Activated T-helper 1 cell treated with anti-CD3 and anti-CD28 coated beads, Interleukin-12 subunit alpha, Interleukin-12 subunit beta, Interleukin-2, Interleukin-4 antibody, amounts not matched to agents 30 ng/mL and 10 ng/mL and 1 ng/mL, durations not matched to agents 14 hours and 24 hours and 36 hours (primary cell): ENCODE measurements around the gene SNTG2. TPM values are rescaled to one million over a fixed set of nuclear protein-coding genes. Genes with fewer than 3 reads are reported as not detected.

Experiments used
- DNase-seq: peaks from one replicate; pipeline ENCODE4 v3.0.0; 2021; ENCODE audit warnings: low spot score
- H3K27ac Mint-ChIP-seq: one replicate; pipeline ENCODE4 v1.8.0; 2021; ENCODE audit warnings: mild to moderate bottlenecking, mixed read lengths
- H3K27me3 Mint-ChIP-seq: one replicate; pipeline ENCODE4 v1.8.0; 2022; ENCODE audit warnings: mild to moderate bottlenecking, moderate library complexity, mixed read lengths; ENCODE audit not compliant: insufficient read depth
- H3K36me3 Mint-ChIP-seq: one replicate; pipeline ENCODE4 v1.8.0; 2021; ENCODE audit warnings: low read depth, mixed read lengths
- H3K4me1 Mint-ChIP-seq: one replicate; pipeline ENCODE4 v1.8.0; 2021; ENCODE audit warnings: low read depth, mixed read lengths
- H3K4me3 Mint-ChIP-seq: one replicate; pipeline ENCODE4 v1.8.0; 2021; ENCODE audit warnings: mild to moderate bottlenecking, moderate library complexity, mixed read lengths
- H3K9me3 Mint-ChIP-seq: one replicate; pipeline ENCODE4 v1.8.0; 2021; ENCODE audit warnings: mixed read lengths
- intact Hi-C: fragments of 100-400 bp; cut with micrococcal nuclease; formaldehyde crosslinking; loops from one replicate; pipeline ENCODE4 v1.15.1; 2024
- total RNA-seq: library from RNA; stranded (reverse); gene quantifications from 2 replicates; pipeline ENCODE4 v1.2.3, GENCODE V29; 2022

Gene SNTG2
- total RNA-seq, 1 donor from 2014 or later, result not detected

DNA sequence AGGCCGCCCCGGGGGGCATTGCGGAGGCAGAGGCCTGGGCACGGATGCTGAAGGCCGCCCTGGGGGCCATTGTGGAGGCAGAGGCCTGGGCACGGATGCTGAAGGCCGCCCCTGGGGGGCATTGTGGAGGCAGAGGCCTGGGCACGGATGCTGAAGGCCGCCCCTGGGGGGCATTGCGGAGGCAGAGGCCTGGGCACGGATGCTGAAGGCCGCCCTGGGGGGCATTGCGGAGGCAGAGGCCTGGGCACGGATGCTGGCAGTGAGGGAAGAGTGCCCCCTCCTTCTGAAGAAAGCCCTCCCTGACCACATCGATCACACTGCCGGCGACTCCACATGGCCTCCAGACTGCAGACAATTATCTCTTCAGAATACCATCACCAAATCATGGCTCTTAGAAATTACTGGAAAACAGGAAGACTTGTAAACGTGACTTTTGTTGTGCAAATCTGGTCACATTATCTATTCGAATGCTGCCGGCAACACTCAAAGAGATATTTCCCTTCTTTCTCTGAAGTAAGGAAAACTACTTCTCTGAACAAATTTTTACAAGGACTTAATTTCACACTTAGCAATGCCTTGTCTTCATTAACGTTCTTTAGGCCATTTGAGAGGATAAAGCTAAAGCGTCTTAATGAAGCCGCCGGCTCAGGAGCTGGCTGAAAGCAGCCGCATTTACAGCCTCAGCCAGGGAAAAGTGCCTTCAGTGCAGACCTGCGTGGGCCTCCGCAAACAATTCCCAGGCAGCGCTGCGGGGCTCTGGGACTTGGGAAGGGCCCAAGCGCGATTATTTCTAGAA lies 18.1 kb upstream of the SNTG2 start:
- Mint-ChIP-seq H3K27ac (no peak overlapping the region), H3K4me3 (no peak overlapping the region), H3K4me1 (no peaks in the 10 kb centered on the region), H3K27me3 (peaks cover 2% of the 10 kb centered on the region), H3K36me3 (no peaks in the 10 kb centered on the region), H3K9me3 (no peaks in the 10 kb centered on the region)
- no peak for DNase-seq
- intact Hi-C loops, result no loop called here

- no peak for DNase-seq
- H3K4me3 Mint-ChIP-seq, result no peak overlapping the region
- H3K4me1 Mint-ChIP-seq, result no peaks in the 10 kb centered on the region
- H3K9me3 Mint-ChIP-seq, result no peaks in the 10 kb centered on the region
- H3K27ac Mint-ChIP-seq, result no peak overlapping the region
- H3K27me3 Mint-ChIP-seq, result peaks cover 2% of the 10 kb centered on the region
- H3K36me3 Mint-ChIP-seq, result no peaks in the 10 kb centered on the region
- intact Hi-C loops, result no loop called here
Observed at GRCh38 chr2:933734-934295, 16.8 kb upstream of the SNTG2 start.

DNA sequence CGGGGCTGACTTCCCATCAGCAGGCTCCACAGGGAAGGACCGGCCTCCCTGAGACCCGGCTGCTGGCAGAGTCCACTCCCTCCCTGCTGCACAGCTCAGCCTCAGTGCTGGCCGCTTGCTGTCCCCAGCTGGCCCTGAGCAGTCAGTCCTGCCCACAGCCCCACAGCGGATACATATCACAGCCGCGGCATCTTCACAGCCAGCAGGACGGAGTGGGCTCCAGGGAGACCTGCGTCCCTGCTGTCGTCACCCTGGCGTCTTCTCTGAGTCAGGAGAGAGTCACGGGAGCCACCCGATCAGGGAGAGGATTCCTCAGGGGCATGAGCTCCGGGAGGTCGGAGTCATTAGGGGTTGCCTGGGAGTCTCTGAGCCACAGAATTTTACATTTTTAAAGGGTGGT lies 13.1 kb upstream of the SNTG2 start:
- Mint-ChIP-seq H3K27me3 (peaks cover 4% of the 10 kb centered on the region), H3K27ac (no peak overlapping the region), H3K4me3 (no peak overlapping the region), H3K4me1 (no peaks in the 10 kb centered on the region), H3K36me3 (no peaks in the 10 kb centered on the region), H3K9me3 (no peaks in the 10 kb centered on the region)
- intact Hi-C loops, result no loop called here
- DNase-seq, result no peak

DNA sequence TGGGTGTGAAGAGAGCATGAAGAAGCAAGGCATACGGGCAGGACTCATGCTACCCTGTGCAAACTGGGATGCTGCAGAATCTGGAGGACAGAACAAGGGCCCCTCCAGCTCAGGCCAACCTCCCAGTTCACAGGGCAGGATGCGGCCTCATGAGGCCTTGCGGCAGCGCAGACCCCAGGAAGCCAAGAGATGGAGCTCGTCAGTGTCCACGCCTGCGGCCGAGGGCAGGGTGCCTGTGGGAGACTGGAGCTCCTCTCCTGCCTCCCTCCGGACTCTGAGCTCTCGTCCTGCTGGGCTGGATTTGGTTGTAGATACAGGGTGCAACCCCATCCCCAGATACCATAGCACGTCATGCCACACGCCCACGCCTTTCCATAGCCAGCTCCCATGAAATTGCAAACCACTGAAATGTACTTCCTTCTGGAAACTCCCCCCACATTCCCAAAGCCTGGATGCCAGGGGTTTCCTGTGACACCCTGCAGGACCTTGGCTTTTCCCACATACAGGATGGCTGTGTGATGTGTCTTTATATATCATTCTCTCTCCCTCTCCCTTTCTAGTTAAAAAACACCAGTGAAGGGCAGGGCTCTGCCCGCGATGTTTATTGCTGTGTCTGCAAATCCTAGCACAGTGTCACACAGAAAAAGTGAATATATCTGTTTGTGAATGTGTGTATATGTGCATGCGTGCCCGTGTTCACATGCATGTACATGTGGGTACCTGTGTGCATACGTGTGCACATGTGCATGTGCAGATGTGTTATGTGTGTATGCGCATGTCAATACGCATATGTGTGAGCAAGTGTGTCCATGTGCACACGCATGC lies 12.3 kb upstream of the SNTG2 start:
- Mint-ChIP-seq H3K27ac (no peak overlapping the region), H3K36me3 (no peaks in the 10 kb centered on the region), H3K4me1 (no peaks in the 10 kb centered on the region), H3K27me3 (peaks cover 2% of the 10 kb centered on the region), H3K4me3 (no peak overlapping the region), H3K9me3 (no peaks in the 10 kb centered on the region)
- DNase-seq, result no peak
- intact Hi-C loops, result no loop called here

GRCh38 chr2:939936-940601 lies 10.6 kb upstream of the SNTG2 start:
- H3K36me3 Mint-ChIP-seq, result no peaks in the 10 kb centered on the region

GRCh38 chr2:941871-942270 lies 8.8 kb upstream of the SNTG2 start:
- Mint-ChIP-seq H3K4me1 (peaks cover 14% of the 10 kb centered on the region), H3K36me3 (no peaks in the 10 kb centered on the region), H3K27ac (no peak overlapping the region), H3K4me3 (no peak overlapping the region), H3K9me3 (peaks cover 7% of the 10 kb centered on the region), H3K27me3 (peaks cover 5% of the 10 kb centered on the region)
- no peak for DNase-seq
- intact Hi-C loops, result no loop called here

More at GRCh38 chr2:939936-940601, 10.6 kb upstream of the SNTG2 start:
- H3K9me3 Mint-ChIP-seq, result peaks cover 7% of the 10 kb centered on the region
- H3K27ac Mint-ChIP-seq, result no peak overlapping the region
- no peaks in the 10 kb centered on the region for H3K4me1 Mint-ChIP-seq
- DNase-seq, result no peak
- peaks cover 5% of the 10 kb centered on the region for H3K27me3 Mint-ChIP-seq
- H3K4me3 Mint-ChIP-seq, result no peak overlapping the region
- intact Hi-C loops, result no loop called here

- no peak overlapping the region for H3K27ac Mint-ChIP-seq
- peaks cover 14% of the 10 kb centered on the region for H3K4me1 Mint-ChIP-seq
- intact Hi-C loops, result no loop called here
- H3K9me3 Mint-ChIP-seq, result peaks cover 7% of the 10 kb centered on the region
- peaks cover 5% of the 10 kb centered on the region for H3K27me3 Mint-ChIP-seq
- no peaks in the 10 kb centered on the region for H3K36me3 Mint-ChIP-seq
- no peak overlapping the region for H3K4me3 Mint-ChIP-seq
- no peak for DNase-seq
Observed at GRCh38 chr2:942775-943460, 7.7 kb upstream of the SNTG2 start.

GRCh38 chr2:943461-943797 lies 7.2 kb upstream of the SNTG2 start:
- Mint-ChIP-seq H3K4me3 (no peak overlapping the region), H3K27ac (no peak overlapping the region), H3K27me3 (peaks cover 5% of the 10 kb centered on the region), H3K4me1 (peaks cover 14% of the 10 kb centered on the region), H3K9me3 (peaks cover 7% of the 10 kb centered on the region), H3K36me3 (no peaks in the 10 kb centered on the region)
- intact Hi-C loops, result no loop called here
- DNase-seq, result no peak

GRCh38 chr2:943821-944220 lies 6.8 kb upstream of the SNTG2 start:
- peaks cover 5% of the 10 kb centered on the region for H3K27me3 Mint-ChIP-seq
- peaks cover 14% of the 10 kb centered on the region for H3K4me1 Mint-ChIP-seq
- intact Hi-C loops, result no loop called here
- H3K9me3 Mint-ChIP-seq, result peaks cover 7% of the 10 kb centered on the region
- H3K27ac Mint-ChIP-seq, result no peak overlapping the region
- no peaks in the 10 kb centered on the region for H3K36me3 Mint-ChIP-seq
- no peak overlapping the region for H3K4me3 Mint-ChIP-seq
- DNase-seq, result no peak

GRCh38 chr2:944693-945092 lies 6.0 kb upstream of the SNTG2 start:
- intact Hi-C loops, result loop anchor here (5.0 kb wide), 1 partner anchor 267 kb away; the partner anchor contains the start of gene TMEM18
- no peak for DNase-seq
- no peaks in the 10 kb centered on the region for H3K36me3 Mint-ChIP-seq
- H3K9me3 Mint-ChIP-seq, result peaks cover 7% of the 10 kb centered on the region
- H3K4me1 Mint-ChIP-seq, result peaks cover 20% of the 10 kb centered on the region
- no peak overlapping the region for H3K4me3 Mint-ChIP-seq
- H3K27me3 Mint-ChIP-seq, result peaks cover 12% of the 10 kb centered on the region
- no peak overlapping the region for H3K27ac Mint-ChIP-seq

DNA sequence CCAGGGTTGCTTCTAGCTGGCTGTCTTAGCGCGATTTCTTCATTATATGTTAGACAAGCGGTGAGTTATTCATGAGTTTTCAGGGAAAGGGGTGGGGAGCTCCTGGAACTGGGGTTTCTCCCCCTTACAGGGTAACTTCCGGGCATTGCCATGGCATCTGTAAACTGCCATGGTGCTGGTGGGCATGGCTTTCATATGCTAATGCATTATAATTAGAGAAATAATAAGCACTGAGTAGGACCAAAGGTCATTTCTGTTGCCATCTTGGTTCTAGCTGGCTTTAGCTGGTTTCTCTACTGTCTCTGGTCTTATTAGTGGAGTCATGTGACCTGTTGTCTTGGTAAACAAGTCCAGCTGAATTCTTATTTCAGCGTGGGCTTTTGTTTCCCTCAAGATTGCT lies 5.5 kb upstream of the SNTG2 start:
- no peaks in the 10 kb centered on the region for H3K36me3 Mint-ChIP-seq
- peaks cover 13% of the 10 kb centered on the region for H3K27me3 Mint-ChIP-seq
- peaks cover 21% of the 10 kb centered on the region for H3K4me1 Mint-ChIP-seq
- H3K27ac Mint-ChIP-seq, result no peak overlapping the region
- H3K9me3 Mint-ChIP-seq, result peaks cover 7% of the 10 kb centered on the region
- intact Hi-C loops, result loop anchor here (5.0 kb wide), 1 partner anchor 268 kb away; the partner anchor contains the start of gene TMEM18
- DNase-seq, result no peak
- no peak overlapping the region for H3K4me3 Mint-ChIP-seq
